Activated CD8-positive, alpha-beta T cell treated with anti-CD3 and anti-CD28 coated beads for 36 hours (primary cell): Measurements from ENCODE around the gene HOXB13. TPM values are rescaled to one million over a fixed set of nuclear protein-coding genes. Genes with fewer than 3 reads are reported as not detected.

Source experiments
- ATAC-seq: fragments of 200-7000 bp; cut with Tn5 transposase; one replicate; pipeline ENCODE4 v1.10.0; 2021; ENCODE audit warnings: mild to moderate bottlenecking, moderate library complexity
- CTCF ChIA-PET: fragments of 350-600 bp; sonication (Branson Sonifier 250); formaldehyde crosslinking; loops from one replicate; lab custom pipeline; 2021; ENCODE audit warnings: antibody characterized with exemption; lab: Charles Lee
- POLR2A ChIA-PET: fragments of 350-600 bp; sonication (Branson Sonifier 250); formaldehyde crosslinking; loops from one replicate; lab custom pipeline; 2021; ENCODE audit warnings: antibody characterized with exemption; lab: Charles Lee
- DNase-seq: peaks from one replicate; pipeline ENCODE4 v3.0.0-alpha.2; 2020
- H3K27ac Mint-ChIP-seq: one replicate; pipeline ENCODE4 v1.8.0; 2021; ENCODE audit warnings: mild to moderate bottlenecking, mixed read lengths
- H3K27me3 Mint-ChIP-seq: one replicate; pipeline ENCODE4 v1.8.0; 2021; ENCODE audit warnings: mixed read lengths
- H3K36me3 Mint-ChIP-seq: one replicate; pipeline ENCODE4 v1.8.0; 2021; ENCODE audit warnings: low read depth, mixed read lengths
- H3K4me1 Mint-ChIP-seq: one replicate; pipeline ENCODE4 v1.8.0; 2021; ENCODE audit warnings: low read depth, mixed read lengths
- H3K4me3 Mint-ChIP-seq: one replicate; pipeline ENCODE4 v1.8.0; 2021; ENCODE audit warnings: mild to moderate bottlenecking, moderate library complexity, mixed read lengths
- H3K9me3 Mint-ChIP-seq: one replicate; pipeline ENCODE4 v1.8.0; 2021; ENCODE audit warnings: mixed read lengths
- CTCF ChIP-seq: fragments of 200-600 bp; IDR thresholded peaks from one replicate; pipeline ENCODE4 v1.8.0; 2022; ENCODE audit warnings: antibody characterized with exemption, mild to moderate bottlenecking
- intact Hi-C: fragments of 100-400 bp; cut with micrococcal nuclease; formaldehyde crosslinking; loops from one replicate; pipeline ENCODE4 v1.10.0; 2022
- total RNA-seq, 2 experiments: library from RNA; stranded (reverse); gene quantifications; one replicate each; pipeline ENCODE4 v1.2.3, GENCODE V29; 2021

Gene HOXB13
- total RNA-seq, 2 experiments from 2014 or later, result not detected

GRCh38 chr17:48757524-48757961 is 29.0 kb upstream of the HOXB13 start:
- Mint-ChIP-seq H3K27me3 (peaks cover 73% of the 10 kb centered on the region), H3K9me3 (no peaks in the 10 kb centered on the region), H3K4me3 (no peak overlapping the region), H3K4me1 (peaks cover 2% of the 10 kb centered on the region), H3K36me3 (no peaks in the 10 kb centered on the region), H3K27ac (no peak overlapping the region)
- no peak for TF ChIP-seq CTCF
- ChIA-PET POLR2A (no interaction called here), CTCF (interaction anchor here (0.7 to 6.3 kb wide), 5 partner anchors 19 to 121 kb away, joined by 3 to 30 read pairs (median 5); partner anchors contain the start of gene PRAC2)
- intact Hi-C loops, result no loop called here
- DNase-seq (no peak), ATAC-seq (no peak)

- no peak for TF ChIP-seq CTCF
- Mint-ChIP-seq H3K27me3 (peaks cover 74% of the 10 kb centered on the region), H3K9me3 (no peaks in the 10 kb centered on the region), H3K27ac (no peak overlapping the region), H3K36me3 (no peaks in the 10 kb centered on the region), H3K4me3 (no peak overlapping the region), H3K4me1 (peaks cover 2% of the 10 kb centered on the region)
- ChIA-PET POLR2A (interaction anchor here (0.8 kb wide), 1 partner anchor 11 kb away, joined by 3 read pairs; no protein-coding TSS in a partner anchor), CTCF (interaction anchor here (6.3 kb wide), 1 partner anchor 32 kb away, joined by 30 read pairs; the partner anchor contains the start of gene PRAC2)
- intact Hi-C loops, result no loop called here
- no peak for DNase-seq
- no peak for ATAC-seq
Observed at GRCh38 chr17:48756830-48757251, 28.3 kb upstream of the HOXB13 start.

- Mint-ChIP-seq H3K9me3 (no peaks in the 10 kb centered on the region), H3K36me3 (no peaks in the 10 kb centered on the region), H3K4me3 (no peak overlapping the region), H3K4me1 (peaks cover 2% of the 10 kb centered on the region), H3K27ac (no peak overlapping the region), H3K27me3 (peaks cover 78% of the 10 kb centered on the region)
- ChIA-PET CTCF (interaction anchor here (1.4 to 1.7 kb wide), 3 partner anchors 7 to 124 kb away, joined by 3 to 4 read pairs (median 4); no protein-coding TSS in a partner anchor), POLR2A (interaction anchor here (1.0 kb wide), 1 partner anchor 39 kb away, joined by 3 read pairs; no protein-coding TSS in a partner anchor)
- no peak for TF ChIP-seq CTCF
- no peak for ATAC-seq
- intact Hi-C loops, result no loop called here
- no peak for DNase-seq
Observed at GRCh38 chr17:48755356-48755755, 26.8 kb upstream of the HOXB13 start.

GRCh38 chr17:48754500-48755261 is 26.1 kb upstream of the HOXB13 start:
- DNase-seq (no peak), ATAC-seq (no peak)
- Mint-ChIP-seq H3K9me3 (no peaks in the 10 kb centered on the region), H3K4me3 (no peak overlapping the region), H3K36me3 (no peaks in the 10 kb centered on the region), H3K27me3 (peaks cover 81% of the 10 kb centered on the region), H3K27ac (no peak overlapping the region), H3K4me1 (peaks cover 2% of the 10 kb centered on the region)
- intact Hi-C loops, result loop anchor here (5.0 kb wide), 1 partner anchor 37 kb away; no protein-coding TSS in a partner anchor
- TF ChIP-seq CTCF, result no peak
- ChIA-PET POLR2A (interaction anchor here (1.4 kb wide), 1 partner anchor 52 kb away, joined by 3 read pairs; no protein-coding TSS in a partner anchor), CTCF (interaction anchor here (0.5 to 2.4 kb wide), 5 partner anchors 8 to 125 kb away, joined by 3 to 11 read pairs (median 4); partner anchors contain the start of gene PRAC2)
